Measurements from ENCODE around the gene PSMD6. TPM values are rescaled to one million over a fixed set of nuclear protein-coding genes. Genes with fewer than 3 reads are reported as not detected.
A peak's percentile ranks its signal among the peaks of the same experiment; 100 is the strongest.

The PSMD6 gene
- total and polyA plus RNA-seq, 10 of the 15 experiments (the other 5 are each of a cell fraction or from before 2014, with no cell fraction given), result 68.7 to 199 (median 106) TPM

DNA sequence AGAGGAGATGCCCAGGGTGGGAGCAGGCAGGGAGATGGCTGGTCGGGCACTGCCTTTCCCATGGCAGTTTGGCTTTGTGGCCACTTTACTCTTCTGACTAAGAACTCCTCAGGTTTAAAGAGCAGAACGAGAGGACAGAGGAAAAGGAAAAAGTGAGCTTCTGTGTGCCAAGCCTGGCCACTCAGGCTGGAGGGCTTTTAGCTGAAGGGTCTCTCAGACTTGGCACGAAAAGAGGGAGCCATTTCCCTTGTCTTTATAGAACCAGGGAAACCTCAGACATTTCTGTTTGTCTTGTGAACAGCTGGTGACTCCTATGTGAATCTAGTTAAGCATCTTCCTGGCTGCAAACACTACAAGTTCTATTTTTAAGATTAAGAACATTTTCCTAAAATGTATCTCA lies 23.3 kb upstream of the PSMD6 start:
- H3K9me3 ChIP-seq (replicated peaks; ENCODE audit: control insufficient read depth, insufficient read depth, low read length), result no peaks in the 10 kb centered on the region
- in situ Hi-C loops (cut with MboI) (no loop called here), intact Hi-C loops (cut with micrococcal nuclease; ENCODE audit: unreplicated experiment) (no loop called here)
- H3K79me2 ChIP-seq (ENCODE audit: control insufficient read depth, insufficient read depth, low read length), result no peaks in the 10 kb centered on the region
- DNase-seq (ENCODE audit: low read depth, low spot score), result no peak
- no peak overlapping the region for H3K4me3 ChIP-seq
- 7% methylated on average over 3 of the region's 3 CpGs for WGBS (ENCODE audit: insufficient coverage, insufficient replicate concordance, low lambda C conversion rate, missing lambda C conversion rate)
- ChIA-PET SMC1A (ENCODE audit: uncharacterized antibody, unreplicated experiment) (no interaction called here), CTCF (no interaction called here), RAD21 (ENCODE audit: unreplicated experiment) (no interaction called here), POLR2A (no interaction called here)
- H2AFZ ChIP-seq (ENCODE audit: control insufficient read depth, low read depth, low read length), result no peak overlapping the region
- H3K36me3 ChIP-seq (ENCODE audit: control insufficient read depth in 2 of 2, insufficient read depth in 2 of 2, low read length in 1 of 2), result no peaks in the 10 kb centered on the region
- no peak overlapping the region for H3K4me2 ChIP-seq (ENCODE audit: control insufficient read depth, insufficient read depth)
- H3K9ac ChIP-seq (ENCODE audit: control insufficient read depth, insufficient read depth, low read length), result no peak overlapping the region
- no peak for TF ChIP-seq NRF1 (conservative IDR thresholded peaks at IDR 0.05; ENCODE audit: low read depth, low read length)
- peak in 1 of 2 experiments; percentile 31; a peak in 1 of 4 replicates for TF ChIP-seq ETV6 (conservative IDR thresholded peaks at IDR 0.05 in 1 of 2, IDR thresholded peaks at IDR 0.05 in 1 of 2; ENCODE audit: borderline replicate concordance in 1 of 2, low read depth in 1 of 2)
- no peak for TF ChIP-seq ATF3 (IDR thresholded peaks at IDR 0.05; ENCODE audit: borderline replicate concordance, extremely low read depth, low read depth, low read length)
- no peak for TF ChIP-seq RUNX3 (IDR thresholded peaks at IDR 0.05; ENCODE audit: low read length)
- no peak for TF ChIP-seq CEBPZ (IDR thresholded peaks at IDR 0.05; ENCODE audit: low read depth, low read length)
- TF ChIP-seq JUND (IDR thresholded peaks at IDR 0.05; ENCODE audit: low read depth, low read length), result no peak
- no peak for TF ChIP-seq SIX5 (IDR thresholded peaks at IDR 0.05; ENCODE audit: low read depth, low read length, severe bottlenecking)
- TF ChIP-seq NFYB (IDR thresholded peaks at IDR 0.05; ENCODE audit: insufficient read depth, low read depth, low read length), result no peak
- H4K20me1 ChIP-seq (ENCODE audit: control insufficient read depth, insufficient read depth), result no peaks in the 10 kb centered on the region
- no peak for FAIRE-seq
- H3K4me1 ChIP-seq (ENCODE audit: control insufficient read depth, insufficient read depth, low read length), result no peaks in the 10 kb centered on the region
- H3K27me3 ChIP-seq (replicated peaks in 1 of 2; ENCODE audit: control insufficient read depth in 2 of 2, insufficient read depth in 2 of 2, low read length in 1 of 2), result 0 out of 4 replicates have a peak, but pooled peaks cover 0 to 3% of the 10 kb centered on the region in 2 experiments
- no peak for ATAC-seq
- H3K27ac ChIP-seq (ENCODE audit: control insufficient read depth, insufficient read depth), result no peak overlapping the region
- BruUV-seq (replicated peaks), result no TSS peak
